ENCODE measurements around the gene GPR179. TPM values are rescaled to one million over a fixed set of nuclear protein-coding genes. Genes with fewer than 3 reads are reported as not detected.

GPR179 gene
- total RNA-seq, 1 experiment from 2014 or later: 0.03 TPM

DNA sequence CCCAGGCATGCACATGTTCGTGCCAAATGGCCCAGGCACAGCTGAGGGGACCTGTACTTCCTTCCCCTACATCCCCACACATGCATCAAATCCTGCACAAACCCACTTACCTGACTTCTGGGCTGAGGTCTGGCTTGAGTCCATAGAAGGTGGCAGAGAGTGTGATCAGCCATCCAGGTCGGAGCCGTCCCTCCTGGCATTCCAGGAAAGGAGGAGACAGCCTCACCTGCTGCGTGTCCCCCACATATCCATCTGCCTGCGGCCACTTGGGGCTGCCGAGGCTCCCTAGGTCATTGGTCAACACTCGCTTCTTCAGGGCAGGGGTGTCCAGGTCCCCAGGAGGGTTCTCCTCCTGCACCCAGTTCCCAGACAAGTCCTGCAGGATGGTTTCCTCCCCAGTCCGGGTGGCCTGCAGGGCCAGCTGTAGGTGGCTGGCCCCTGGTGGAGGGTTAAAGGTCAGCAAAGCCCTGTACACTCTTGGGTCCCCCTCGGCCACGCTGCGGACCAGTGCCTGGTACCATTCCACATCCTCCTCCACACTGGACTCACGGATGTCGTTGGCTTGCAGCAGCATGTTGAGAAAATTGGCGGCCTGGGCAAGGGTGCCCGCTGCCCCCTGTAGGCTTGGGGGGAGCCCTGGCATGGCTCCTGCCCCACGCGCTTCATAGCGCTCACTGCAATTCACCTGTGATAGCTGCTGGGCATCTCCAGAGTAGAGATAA lies 709 bp downstream of the GPR179 start:
- Histone ChIP-seq H3K27me3 (ENCODE audit: control insufficient read depth, insufficient read depth, low read length) (no peaks in the 10 kb centered on the region), H3K27ac (ENCODE audit: low read length) (no peak overlapping the region), H3K36me3 (ENCODE audit: control insufficient read depth, insufficient read depth, low read length) (no peaks in the 10 kb centered on the region), H3K4me1 (ENCODE audit: control insufficient read depth, insufficient read depth, low read length) (no peaks in the 10 kb centered on the region), H3K9me3 (ENCODE audit: control insufficient read depth, insufficient read depth, low read depth, low read length) (no peaks in the 10 kb centered on the region), H3K4me3 (ENCODE audit: low read depth in 2 of 2, low read length in 2 of 2) (no peak overlapping the region)
- ChIA-PET POLR2A (no interaction called here), CTCF (no interaction called here)
- ATAC-seq (no peak), DNase-seq (ENCODE audit: low read depth, low spot score) (no peak)
- intact Hi-C loops (cut with micrococcal nuclease; ENCODE audit: unreplicated experiment) (no loop called here), in situ Hi-C loops (cut with HindIII; ENCODE audit: low pct_unique_long_range_greater_than_20kb, low sequenced_read_pairs) (no loop called here)
- no TSS peak for BruUV-seq (replicated peaks)
- TF ChIP-seq SIN3A (IDR thresholded peaks at IDR 0.05; ENCODE audit: borderline replicate concordance, insufficient read depth, low read depth, low read length) (no peak), POLR2AphosphoS5 (IDR thresholded peaks at IDR 0.05; ENCODE audit: low read depth, low read length) (no peak), TCF7L2 (IDR thresholded peaks at IDR 0.05; ENCODE audit: low read depth, low read length) (no peak)
- TF ChIP-seq, protein P1, sequence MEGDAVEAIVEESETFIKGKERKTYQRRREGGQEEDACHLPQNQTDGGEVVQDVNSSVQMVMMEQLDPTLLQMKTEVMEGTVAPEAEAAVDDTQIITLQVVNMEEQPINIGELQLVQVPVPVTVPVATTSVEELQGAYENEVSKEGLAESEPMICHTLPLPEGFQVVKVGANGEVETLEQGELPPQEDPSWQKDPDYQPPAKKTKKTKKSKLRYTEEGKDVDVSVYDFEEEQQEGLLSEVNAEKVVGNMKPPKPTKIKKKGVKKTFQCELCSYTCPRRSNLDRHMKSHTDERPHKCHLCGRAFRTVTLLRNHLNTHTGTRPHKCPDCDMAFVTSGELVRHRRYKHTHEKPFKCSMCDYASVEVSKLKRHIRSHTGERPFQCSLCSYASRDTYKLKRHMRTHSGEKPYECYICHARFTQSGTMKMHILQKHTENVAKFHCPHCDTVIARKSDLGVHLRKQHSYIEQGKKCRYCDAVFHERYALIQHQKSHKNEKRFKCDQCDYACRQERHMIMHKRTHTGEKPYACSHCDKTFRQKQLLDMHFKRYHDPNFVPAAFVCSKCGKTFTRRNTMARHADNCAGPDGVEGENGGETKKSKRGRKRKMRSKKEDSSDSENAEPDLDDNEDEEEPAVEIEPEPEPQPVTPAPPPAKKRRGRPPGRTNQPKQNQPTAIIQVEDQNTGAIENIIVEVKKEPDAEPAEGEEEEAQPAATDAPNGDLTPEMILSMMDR (IDR thresholded peaks at IDR 0.05): no peak
- TF ChIP-seq, protein P2, sequence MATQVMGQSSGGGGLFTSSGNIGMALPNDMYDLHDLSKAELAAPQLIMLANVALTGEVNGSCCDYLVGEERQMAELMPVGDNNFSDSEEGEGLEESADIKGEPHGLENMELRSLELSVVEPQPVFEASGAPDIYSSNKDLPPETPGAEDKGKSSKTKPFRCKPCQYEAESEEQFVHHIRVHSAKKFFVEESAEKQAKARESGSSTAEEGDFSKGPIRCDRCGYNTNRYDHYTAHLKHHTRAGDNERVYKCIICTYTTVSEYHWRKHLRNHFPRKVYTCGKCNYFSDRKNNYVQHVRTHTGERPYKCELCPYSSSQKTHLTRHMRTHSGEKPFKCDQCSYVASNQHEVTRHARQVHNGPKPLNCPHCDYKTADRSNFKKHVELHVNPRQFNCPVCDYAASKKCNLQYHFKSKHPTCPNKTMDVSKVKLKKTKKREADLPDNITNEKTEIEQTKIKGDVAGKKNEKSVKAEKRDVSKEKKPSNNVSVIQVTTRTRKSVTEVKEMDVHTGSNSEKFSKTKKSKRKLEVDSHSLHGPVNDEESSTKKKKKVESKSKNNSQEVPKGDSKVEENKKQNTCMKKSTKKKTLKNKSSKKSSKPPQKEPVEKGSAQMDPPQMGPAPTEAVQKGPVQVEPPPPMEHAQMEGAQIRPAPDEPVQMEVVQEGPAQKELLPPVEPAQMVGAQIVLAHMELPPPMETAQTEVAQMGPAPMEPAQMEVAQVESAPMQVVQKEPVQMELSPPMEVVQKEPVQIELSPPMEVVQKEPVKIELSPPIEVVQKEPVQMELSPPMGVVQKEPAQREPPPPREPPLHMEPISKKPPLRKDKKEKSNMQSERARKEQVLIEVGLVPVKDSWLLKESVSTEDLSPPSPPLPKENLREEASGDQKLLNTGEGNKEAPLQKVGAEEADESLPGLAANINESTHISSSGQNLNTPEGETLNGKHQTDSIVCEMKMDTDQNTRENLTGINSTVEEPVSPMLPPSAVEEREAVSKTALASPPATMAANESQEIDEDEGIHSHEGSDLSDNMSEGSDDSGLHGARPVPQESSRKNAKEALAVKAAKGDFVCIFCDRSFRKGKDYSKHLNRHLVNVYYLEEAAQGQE (IDR thresholded peaks at IDR 0.05; ENCODE audit: insufficient read depth in 1 of 2, low read depth in 2 of 2, low read length in 1 of 2): no peak

DNA sequence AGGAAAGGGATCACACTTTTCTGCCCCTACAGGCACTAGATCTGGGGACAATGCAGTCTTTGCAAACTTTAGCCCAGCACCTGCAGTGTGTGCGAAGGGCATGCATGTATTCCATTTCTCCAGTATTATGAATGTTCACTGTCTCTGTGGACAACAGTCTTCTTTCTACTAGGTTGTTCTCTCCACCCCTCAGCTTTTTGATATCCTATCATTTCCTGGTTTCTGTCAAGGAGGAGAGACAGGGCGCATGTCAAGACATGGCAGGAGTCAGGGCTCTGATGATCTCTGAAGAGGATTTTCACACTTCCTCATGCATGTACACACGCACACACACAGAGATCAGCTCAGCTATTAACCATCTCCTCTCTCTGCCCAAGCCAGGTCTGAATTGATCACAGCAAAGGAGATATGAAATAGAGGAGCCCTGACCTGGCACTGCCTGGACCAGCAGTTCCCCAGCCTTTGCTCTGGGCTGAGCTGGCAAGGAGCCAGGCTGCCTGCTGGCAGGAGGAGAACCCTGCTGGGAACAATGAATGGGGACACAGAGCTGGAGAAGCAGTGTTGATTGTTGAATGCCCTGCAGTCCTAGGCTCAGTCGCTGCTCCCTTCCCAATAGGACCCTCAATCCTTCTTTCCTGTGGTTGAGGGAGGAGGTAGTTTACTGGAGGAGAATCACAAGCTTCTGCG lies 2.6 kb downstream of the GPR179 start:
- ChIA-PET CTCF (interaction anchor here (1.3 kb wide), 1 partner anchor 13 kb away, joined by 5 read pairs; no protein-coding TSS in a partner anchor), POLR2A (no interaction called here)
- intact Hi-C loops (cut with micrococcal nuclease; ENCODE audit: unreplicated experiment) (no loop called here), in situ Hi-C loops (cut with HindIII; ENCODE audit: low pct_unique_long_range_greater_than_20kb, low sequenced_read_pairs) (no loop called here)
- TF ChIP-seq SIN3A (IDR thresholded peaks at IDR 0.05; ENCODE audit: borderline replicate concordance, insufficient read depth, low read depth, low read length): no peak
- TF ChIP-seq TCF7L2 (IDR thresholded peaks at IDR 0.05; ENCODE audit: low read depth, low read length): no peak
- TF ChIP-seq, protein P2 (IDR thresholded peaks at IDR 0.05; ENCODE audit: insufficient read depth in 1 of 2, low read depth in 2 of 2, low read length in 1 of 2): no peak
- TF ChIP-seq POLR2AphosphoS5 (IDR thresholded peaks at IDR 0.05; ENCODE audit: low read depth, low read length): no peak
- TF ChIP-seq, protein P1 (IDR thresholded peaks at IDR 0.05): no peak
- Histone ChIP-seq H3K4me3 (ENCODE audit: low read depth in 2 of 2, low read length in 2 of 2) (no peak overlapping the region), H3K36me3 (ENCODE audit: control insufficient read depth, insufficient read depth, low read length) (no peaks in the 10 kb centered on the region), H3K27me3 (ENCODE audit: control insufficient read depth, insufficient read depth, low read length) (no peaks in the 10 kb centered on the region), H3K9me3 (ENCODE audit: control insufficient read depth, insufficient read depth, low read depth, low read length) (no peaks in the 10 kb centered on the region), H3K27ac (ENCODE audit: low read length) (no peak overlapping the region), H3K4me1 (ENCODE audit: control insufficient read depth, insufficient read depth, low read length) (no peaks in the 10 kb centered on the region)
- ATAC-seq (no peak), DNase-seq (ENCODE audit: low read depth, low spot score) (no peak)
- no TSS peak for BruUV-seq (replicated peaks)
